Right kidney (tissue), 9 donors: ENCODE results near the gene STYX.
A peak's percentile ranks its signal among the peaks of the same experiment; 100 is the strongest.

Experiments
- DNase-seq: peaks from one replicate; pipeline ENCODE4 v3.0.0-alpha.2; 2016
- long read RNA-seq, 8 donors: transcript quantifications; one replicate each; lab custom pipeline, GENCODE V29; 2026

Gene STYX, protein sequence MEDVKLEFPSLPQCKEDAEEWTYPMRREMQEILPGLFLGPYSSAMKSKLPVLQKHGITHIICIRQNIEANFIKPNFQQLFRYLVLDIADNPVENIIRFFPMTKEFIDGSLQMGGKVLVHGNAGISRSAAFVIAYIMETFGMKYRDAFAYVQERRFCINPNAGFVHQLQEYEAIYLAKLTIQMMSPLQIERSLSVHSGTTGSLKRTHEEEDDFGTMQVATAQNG
- long read RNA-seq, donor 1, full-length matches to known transcripts = 3 of 3 reads
- long read RNA-seq, donor 1, partial matches to known transcripts = 0 of 3 reads
- long read RNA-seq, donor 1, other reads (novel, unspliced or antisense) = 0 of 3 reads
- long read RNA-seq, donor 2, full-length matches to known transcripts = 2 of 2 reads
- long read RNA-seq, donor 2, partial matches to known transcripts = 0 of 2 reads
- long read RNA-seq, donor 2, other reads (novel, unspliced or antisense) = 0 of 2 reads
- long read RNA-seq, donor 3, full-length matches to known transcripts = 1 of 1 reads
- long read RNA-seq, donor 3, partial matches to known transcripts = 0 of 1 reads
- long read RNA-seq, donor 3, other reads (novel, unspliced or antisense) = 0 of 1 reads
- long read RNA-seq, donor 4, full-length matches to known transcripts = 4 of 4 reads
- long read RNA-seq, donor 4, partial matches to known transcripts = 0 of 4 reads
- long read RNA-seq, donor 4, other reads (novel, unspliced or antisense) = 0 of 4 reads
- long read RNA-seq, donor 5, full-length matches to known transcripts = 5 of 5 reads
- long read RNA-seq, donor 5, partial matches to known transcripts = 0 of 5 reads
- long read RNA-seq, donor 5, other reads (novel, unspliced or antisense) = 0 of 5 reads
- long read RNA-seq, donor 6, full-length matches to known transcripts = 4 of 4 reads
- long read RNA-seq, donor 6, partial matches to known transcripts = 0 of 4 reads
- long read RNA-seq, donor 6, other reads (novel, unspliced or antisense) = 0 of 4 reads
- long read RNA-seq, donor 7 = 0 reads
- long read RNA-seq, donor 8, full-length matches to known transcripts = 4 of 4 reads
- long read RNA-seq, donor 8, partial matches to known transcripts = 0 of 4 reads
- long read RNA-seq, donor 8, other reads (novel, unspliced or antisense) = 0 of 4 reads

DNA sequence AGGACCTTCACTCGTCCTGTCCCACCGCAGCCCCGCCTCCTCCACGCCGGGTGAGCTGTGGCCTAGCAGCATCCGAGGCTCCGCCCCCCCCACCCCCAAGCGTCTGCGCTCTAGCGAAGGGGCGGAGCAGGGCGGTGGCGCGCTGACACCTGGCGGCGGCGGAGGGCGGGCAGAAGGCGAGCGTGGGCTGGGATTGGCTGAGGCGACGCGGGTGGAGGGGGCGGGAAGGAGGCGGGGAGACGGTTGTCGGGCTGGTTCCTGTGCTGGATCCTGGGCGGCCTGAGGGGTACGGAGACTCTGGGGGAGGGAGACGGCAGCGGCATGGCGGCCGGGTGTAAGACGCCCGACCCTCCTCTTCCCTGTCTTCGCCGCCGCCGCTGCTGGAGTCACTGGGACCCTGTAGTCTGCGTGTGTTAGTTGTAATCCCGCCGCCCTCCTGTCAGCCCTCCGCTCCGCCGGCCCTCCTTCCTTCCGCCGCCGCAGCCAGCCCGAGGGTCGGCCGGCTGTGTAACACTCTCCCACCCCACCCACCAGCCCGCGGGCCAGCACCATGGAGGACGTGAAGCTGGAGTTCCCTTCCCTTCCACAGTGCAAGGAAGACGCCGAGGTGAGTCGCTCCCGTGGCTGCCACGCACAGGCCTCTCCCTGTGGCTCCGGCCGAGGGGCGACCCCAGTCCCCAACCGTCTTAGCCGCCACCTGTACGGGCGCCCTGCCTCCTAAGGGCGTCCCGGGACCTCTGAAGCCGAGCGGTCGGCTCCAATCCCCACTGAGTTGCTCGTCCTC, at the start of gene STYX:
TSS of gene STYX (plus strand) at position 242 of the 784 bp plus-strand sequence. CDS start at position 551, 309 bp downstream.
- peak; percentile 96 for DNase-seq

DNA sequence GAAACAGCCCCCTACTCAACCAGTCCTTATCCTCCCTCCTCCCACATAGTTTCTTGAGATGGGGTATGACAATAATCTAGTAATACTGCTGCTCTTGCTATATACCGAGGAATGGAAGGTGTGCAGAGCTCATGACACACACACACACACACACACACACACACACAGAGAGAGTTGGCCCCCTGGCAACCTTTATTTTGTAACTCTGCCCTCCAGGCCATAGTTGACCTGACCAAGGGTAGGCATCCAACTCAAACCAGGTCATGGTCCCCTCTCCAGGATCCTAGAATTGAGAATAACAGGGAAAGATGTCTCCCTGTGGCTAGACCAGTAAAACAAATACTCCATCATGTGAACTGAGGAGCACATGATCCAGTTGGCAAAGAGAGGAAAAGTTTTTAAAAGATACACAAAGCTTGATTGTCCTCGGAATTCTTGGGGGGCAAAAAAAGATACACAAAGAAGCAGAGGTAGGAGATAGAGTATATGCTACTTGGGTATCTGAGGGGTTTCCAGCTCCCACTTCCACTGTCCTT, 45.9 kb upstream of the STYX start:
- no peak for DNase-seq

- DNase-seq = no peak
Measured at GRCh38 chr14:52686176-52686575, 43.8 kb upstream of the STYX start.

- no peak for DNase-seq
Measured at GRCh38 chr14:52690983-52691760, 38.8 kb upstream of the STYX start.

- no peak for DNase-seq
Measured at GRCh38 chr14:52692248-52692962, 37.6 kb upstream of the STYX start.

DNA sequence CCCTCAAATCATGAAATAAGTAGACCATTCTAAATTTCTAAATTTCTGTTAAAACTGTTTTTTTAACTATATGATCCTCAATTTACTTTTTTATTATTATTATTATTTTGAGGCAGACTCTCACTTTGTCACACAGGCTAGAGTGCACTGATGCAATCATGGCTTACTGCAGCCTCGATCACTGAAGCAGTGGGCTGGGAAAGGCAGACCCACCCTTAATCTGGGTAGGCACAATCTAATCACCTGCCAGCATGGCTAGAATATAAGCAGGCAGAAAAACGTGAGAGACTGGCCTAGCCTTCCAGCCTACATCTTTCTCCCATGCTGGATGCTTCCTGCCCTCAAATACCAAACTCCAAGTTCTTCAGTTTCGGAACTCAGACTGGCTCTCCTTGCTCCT, 36.9 kb upstream of the STYX start:
- no peak for DNase-seq

- no peak for DNase-seq
Measured at GRCh38 chr14:52693532-52693931, 36.4 kb upstream of the STYX start.

DNA sequence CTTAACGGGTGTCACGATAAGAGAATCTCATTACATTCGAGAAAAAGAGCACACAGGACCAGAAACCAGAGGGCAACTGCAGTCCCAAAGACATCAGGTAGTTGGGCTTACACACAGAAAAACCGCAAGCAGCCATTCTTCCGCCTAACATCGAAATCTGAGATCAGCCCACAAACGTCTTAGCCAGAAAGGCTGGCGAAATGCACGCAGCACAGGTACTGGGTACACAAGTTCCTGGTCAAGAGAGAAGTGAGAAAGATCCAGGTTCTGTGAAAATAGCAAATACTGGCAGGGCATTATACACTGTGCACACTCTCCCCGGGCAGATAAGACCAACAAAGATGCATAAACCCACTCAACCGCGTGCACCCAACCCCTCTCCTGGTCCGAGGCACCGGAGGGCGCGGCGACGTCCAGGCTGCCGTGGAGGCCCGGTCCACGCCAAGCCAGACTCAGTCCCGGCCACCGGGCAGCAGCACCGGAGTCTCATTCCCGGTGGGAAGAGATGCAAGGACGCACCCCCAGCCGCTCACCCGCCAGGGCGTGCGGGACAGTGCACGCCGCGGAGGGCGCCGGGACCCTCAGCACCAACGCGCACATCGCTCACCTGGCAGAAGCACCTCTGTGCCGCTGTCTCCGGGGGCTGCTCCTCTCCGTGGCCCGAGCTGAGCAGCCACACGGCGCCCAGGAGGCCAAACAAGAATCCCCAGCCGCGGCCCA, 35.0 kb upstream of the STYX start:
- peak; percentile 90 for DNase-seq

DNA sequence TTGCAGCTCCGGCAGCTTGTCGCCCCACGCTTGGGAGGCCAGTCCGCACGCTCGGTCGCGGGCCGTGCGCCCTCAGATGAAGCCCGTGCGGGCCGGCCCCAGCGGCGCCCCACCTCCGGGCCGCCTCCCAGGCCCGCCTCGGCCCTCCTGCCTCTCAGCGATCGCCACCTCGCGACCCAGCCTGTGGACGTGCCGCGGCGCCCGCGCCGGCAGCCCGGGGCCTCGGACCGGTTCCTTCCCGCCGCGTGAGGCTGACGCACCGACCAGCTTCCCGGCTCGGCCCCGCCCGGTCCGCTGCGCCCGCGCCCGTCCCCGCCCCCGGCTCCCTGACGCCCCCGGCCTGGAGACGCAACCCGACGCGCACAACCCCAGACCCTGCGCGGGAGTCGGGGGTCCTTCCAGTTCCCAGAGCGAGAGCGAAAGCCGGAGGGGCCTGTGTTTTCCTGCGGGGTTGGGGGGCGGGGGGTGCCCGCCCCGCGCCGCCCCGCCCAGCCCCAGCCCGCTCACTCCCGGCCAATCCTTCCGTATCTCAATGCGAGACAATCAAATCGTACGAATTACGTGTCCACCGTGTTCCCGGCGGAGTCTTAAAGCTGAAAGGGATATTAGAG, 34.4 kb upstream of the STYX start, which contains the start of gene ERO1A:
TSS of gene ERO1A (minus strand) at position 78 of the 611 bp plus-strand sequence. CDS start at position 1, 77 bp downstream.
- DNase-seq = peak; percentile 63

GRCh38 chr14:52700701-52701172, 29.2 kb upstream of the STYX start:
- DNase-seq = no peak

DNA sequence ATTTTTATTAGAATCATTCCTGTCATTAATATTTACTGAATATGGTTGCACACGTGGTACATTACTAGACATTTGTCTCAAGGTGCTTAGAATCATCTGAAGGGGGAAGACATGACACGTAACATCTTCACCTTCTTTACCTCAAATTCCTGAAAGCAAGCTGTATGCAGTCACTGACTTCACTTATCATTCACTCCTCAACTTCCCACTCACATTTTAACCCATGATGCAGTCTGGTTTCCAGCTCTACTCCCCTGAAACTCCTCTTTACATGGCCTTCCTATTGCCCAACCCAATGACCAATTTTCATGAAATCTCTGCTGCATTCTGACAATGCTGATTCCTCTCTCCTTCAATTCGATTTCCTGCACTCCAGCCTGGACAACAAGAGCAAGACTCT, 28.7 kb upstream of the STYX start:
- DNase-seq = no peak

- DNase-seq = no peak
Measured at GRCh38 chr14:52703225-52703624, 26.7 kb upstream of the STYX start.

DNA sequence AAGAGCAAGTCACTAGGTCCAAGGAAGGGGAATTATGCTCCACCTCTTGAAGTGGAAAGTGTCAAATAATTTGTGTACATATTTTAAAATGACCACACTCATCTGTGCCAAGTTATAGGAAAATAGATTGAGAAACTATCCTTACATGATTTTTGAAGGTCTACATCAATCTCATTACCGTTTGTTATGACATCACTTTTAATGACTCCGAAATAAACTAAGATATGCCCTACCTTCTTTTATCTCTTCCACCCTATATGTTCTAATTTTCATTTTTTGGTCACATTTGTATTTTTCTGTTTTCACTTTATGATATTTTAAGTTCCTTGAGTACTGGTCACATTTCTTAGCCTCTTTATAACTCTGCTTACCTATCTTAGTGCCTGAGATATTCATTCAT, 26.3 kb upstream of the STYX start:
- DNase-seq = no peak

GRCh38 chr14:52706286-52706685, 23.7 kb upstream of the STYX start:
- DNase-seq = peak; percentile 17

GRCh38 chr14:52706724-52707706, 23.0 kb upstream of the STYX start, which contains the start of gene PSMC6:
TSS of gene PSMC6 (plus strand) at chr14:52707200. CDS start at chr14:52707220, 20 bp downstream.
- peak; percentile 90 for DNase-seq

- DNase-seq = no peak
Measured at GRCh38 chr14:52711666-52712065, 18.3 kb upstream of the STYX start.

GRCh38 chr14:52716155-52716554, 13.8 kb upstream of the STYX start:
- no peak for DNase-seq
